ENCODE results near the gene ATP4A. TPM values are rescaled to one million over a fixed set of nuclear protein-coding genes. Genes with fewer than 3 reads are reported as not detected.

The ATP4A gene
- total RNA-seq, 4 donors from 2014 or later, result not detected

DNA sequence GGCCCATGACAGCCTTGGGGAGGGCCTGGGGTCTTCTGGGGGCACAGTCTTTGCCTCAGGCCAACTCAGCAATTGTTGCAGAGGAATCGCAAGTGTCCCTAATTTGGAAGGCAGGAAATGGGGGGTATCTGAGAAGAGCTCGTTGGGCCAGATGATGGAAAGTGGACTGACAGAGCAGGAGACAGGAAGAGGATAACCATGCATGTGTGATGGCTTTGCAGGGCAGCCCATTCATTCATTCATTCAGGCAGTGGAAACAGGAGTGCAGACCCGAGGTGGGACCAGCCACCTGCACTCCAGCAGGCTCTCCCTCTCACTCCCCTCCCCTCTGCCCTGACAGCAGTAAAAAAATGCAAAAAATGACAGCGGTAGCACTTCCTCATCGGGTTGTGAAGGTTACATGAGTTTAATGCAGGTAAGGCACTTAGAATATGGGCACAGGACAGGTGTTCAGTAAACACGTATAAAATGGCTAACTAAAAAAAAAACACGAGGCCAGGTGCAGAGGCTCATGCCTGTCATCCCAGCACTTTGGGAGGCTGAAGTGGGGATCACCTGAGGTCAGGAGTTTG is 23.0 kb downstream of the ATP4A start:
- Histone ChIP-seq H3K4me1 (peaks cover 5 to 11% (median 6%) of the 10 kb centered on the region in 4 donors), H3K27ac (no peak overlapping the region), H3K9me3 (no peaks in the 10 kb centered on the region), H3K27me3 (no peaks in the 10 kb centered on the region), H3K4me3 (no peak overlapping the region), H3K36me3 (no peaks in the 10 kb centered on the region)
- in situ Hi-C loops (cut with MboI; ENCODE audit: low pct_ligation_motif_present in 1 of 4, low pct_unique_long_range_greater_than_20kb in 1 of 4, low sequenced_read_pairs in 3 of 4) (no loop called here), intact Hi-C loops (cut with DNase I; ENCODE audit: low total_unique reads) (loop anchor here (10.0 kb wide), 2 partner anchors 94 to 174 kb away; partner anchors contain the start of gene KMT2B)
- TF ChIP-seq EP300 (IDR thresholded peaks at IDR 0.05; ENCODE audit: low read depth), result no peak
- TF ChIP-seq, protein P1, sequence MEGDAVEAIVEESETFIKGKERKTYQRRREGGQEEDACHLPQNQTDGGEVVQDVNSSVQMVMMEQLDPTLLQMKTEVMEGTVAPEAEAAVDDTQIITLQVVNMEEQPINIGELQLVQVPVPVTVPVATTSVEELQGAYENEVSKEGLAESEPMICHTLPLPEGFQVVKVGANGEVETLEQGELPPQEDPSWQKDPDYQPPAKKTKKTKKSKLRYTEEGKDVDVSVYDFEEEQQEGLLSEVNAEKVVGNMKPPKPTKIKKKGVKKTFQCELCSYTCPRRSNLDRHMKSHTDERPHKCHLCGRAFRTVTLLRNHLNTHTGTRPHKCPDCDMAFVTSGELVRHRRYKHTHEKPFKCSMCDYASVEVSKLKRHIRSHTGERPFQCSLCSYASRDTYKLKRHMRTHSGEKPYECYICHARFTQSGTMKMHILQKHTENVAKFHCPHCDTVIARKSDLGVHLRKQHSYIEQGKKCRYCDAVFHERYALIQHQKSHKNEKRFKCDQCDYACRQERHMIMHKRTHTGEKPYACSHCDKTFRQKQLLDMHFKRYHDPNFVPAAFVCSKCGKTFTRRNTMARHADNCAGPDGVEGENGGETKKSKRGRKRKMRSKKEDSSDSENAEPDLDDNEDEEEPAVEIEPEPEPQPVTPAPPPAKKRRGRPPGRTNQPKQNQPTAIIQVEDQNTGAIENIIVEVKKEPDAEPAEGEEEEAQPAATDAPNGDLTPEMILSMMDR (IDR thresholded peaks at IDR 0.05), result no peak
- TF ChIP-seq POLR2AphosphoS5 (IDR thresholded peaks at IDR 0.05), result no peak
- no peak for TF ChIP-seq POLR2A (IDR thresholded peaks at IDR 0.05)
- DNase-seq, result no peak
- 57 to 75% methylated on average over 3 to 7 of the region's 7 CpGs for WGBS, 2 donors (ENCODE audit: low coverage in 1 of 2)

DNA sequence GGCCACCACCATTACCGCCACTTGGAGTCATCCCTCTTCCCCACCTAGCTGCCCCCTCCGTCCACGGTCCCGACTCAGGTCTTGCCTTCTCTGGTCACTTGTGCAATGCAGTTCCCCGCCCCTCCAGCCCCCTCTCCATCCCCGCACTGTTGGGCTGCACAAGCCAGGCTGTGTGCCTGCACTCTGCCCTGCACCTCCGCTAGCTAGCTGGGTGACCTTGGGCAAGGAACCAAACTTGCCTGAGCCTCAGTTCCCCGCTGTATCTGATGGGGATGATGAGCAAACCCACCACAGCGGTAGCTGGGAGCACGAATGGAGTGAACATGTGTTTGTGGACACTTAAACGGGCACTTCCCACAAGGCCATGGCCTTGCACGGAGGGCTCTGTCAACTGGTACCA is 23.6 kb downstream of the ATP4A start:
- no peaks in the 10 kb centered on the region for H3K36me3 ChIP-seq
- DNase-seq, result no peak
- no peak for TF ChIP-seq POLR2A (IDR thresholded peaks at IDR 0.05)
- TF ChIP-seq, protein P1 (IDR thresholded peaks at IDR 0.05), result no peak
- TF ChIP-seq POLR2AphosphoS5 (IDR thresholded peaks at IDR 0.05), result no peak
- TF ChIP-seq EP300 (IDR thresholded peaks at IDR 0.05; ENCODE audit: low read depth), result no peak
- H3K27ac ChIP-seq, result no peak overlapping the region
- H3K4me3 ChIP-seq, result no peak overlapping the region
- peaks cover 4% of the 10 kb centered on the region for H3K27me3 ChIP-seq
- in situ Hi-C loops (cut with MboI; ENCODE audit: low pct_ligation_motif_present in 1 of 4, low pct_unique_long_range_greater_than_20kb in 1 of 4, low sequenced_read_pairs in 3 of 4), result no loop called here
- peaks cover 5 to 10% (median 6%) of the 10 kb centered on the region in 4 donors for H3K4me1 ChIP-seq
- H3K9me3 ChIP-seq, result no peaks in the 10 kb centered on the region
- 76 to 95% methylated on average over 3 to 12 of the region's 12 CpGs for WGBS, 2 donors (ENCODE audit: low coverage in 1 of 2)
- intact Hi-C loops (cut with DNase I; ENCODE audit: low total_unique reads), result loop anchor here (10.0 kb wide), 2 partner anchors 95 to 175 kb away; partner anchors contain the start of gene KMT2B

DNA sequence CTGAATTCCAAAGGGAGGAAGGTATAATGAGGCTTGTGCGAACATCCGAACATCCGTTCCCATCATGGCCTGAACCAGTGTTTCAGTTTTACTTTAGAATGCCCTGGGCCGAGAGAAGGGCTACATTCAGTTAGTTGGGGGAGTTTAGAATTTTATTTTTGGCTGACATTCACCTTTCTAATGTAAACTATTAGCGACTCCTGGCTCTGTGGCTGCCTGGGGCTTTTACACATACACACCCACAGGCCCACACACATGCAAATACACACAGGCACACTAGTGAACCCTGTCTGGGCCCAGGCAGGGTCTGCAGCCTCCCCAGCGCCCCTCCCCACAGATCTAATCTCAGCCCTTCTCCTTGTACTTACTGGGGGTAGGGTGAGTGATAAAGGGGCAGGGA is 24.1 kb downstream of the ATP4A start:
- Histone ChIP-seq H3K36me3 (no peaks in the 10 kb centered on the region), H3K27me3 (peaks cover 9% of the 10 kb centered on the region), H3K27ac (no peak overlapping the region), H3K9me3 (no peaks in the 10 kb centered on the region), H3K4me3 (no peak overlapping the region), H3K4me1 (peaks cover 0 to 4% (median 1%) of the 10 kb centered on the region in 4 donors)
- in situ Hi-C loops (cut with MboI; ENCODE audit: low pct_ligation_motif_present in 1 of 4, low pct_unique_long_range_greater_than_20kb in 1 of 4, low sequenced_read_pairs in 3 of 4), result no loop called here
- 18 to 71% methylated on average over 3 to 6 of the region's 6 CpGs for WGBS, 2 donors (ENCODE audit: low coverage in 1 of 2)
- no peak for TF ChIP-seq EP300 (IDR thresholded peaks at IDR 0.05; ENCODE audit: low read depth)
- TF ChIP-seq, protein P1 (IDR thresholded peaks at IDR 0.05), result no peak
- no peak for TF ChIP-seq POLR2AphosphoS5 (IDR thresholded peaks at IDR 0.05)
- TF ChIP-seq POLR2A (IDR thresholded peaks at IDR 0.05), result no peak
- intact Hi-C loops (cut with DNase I; ENCODE audit: low total_unique reads), result no loop called here
- DNase-seq, result no peak

DNA sequence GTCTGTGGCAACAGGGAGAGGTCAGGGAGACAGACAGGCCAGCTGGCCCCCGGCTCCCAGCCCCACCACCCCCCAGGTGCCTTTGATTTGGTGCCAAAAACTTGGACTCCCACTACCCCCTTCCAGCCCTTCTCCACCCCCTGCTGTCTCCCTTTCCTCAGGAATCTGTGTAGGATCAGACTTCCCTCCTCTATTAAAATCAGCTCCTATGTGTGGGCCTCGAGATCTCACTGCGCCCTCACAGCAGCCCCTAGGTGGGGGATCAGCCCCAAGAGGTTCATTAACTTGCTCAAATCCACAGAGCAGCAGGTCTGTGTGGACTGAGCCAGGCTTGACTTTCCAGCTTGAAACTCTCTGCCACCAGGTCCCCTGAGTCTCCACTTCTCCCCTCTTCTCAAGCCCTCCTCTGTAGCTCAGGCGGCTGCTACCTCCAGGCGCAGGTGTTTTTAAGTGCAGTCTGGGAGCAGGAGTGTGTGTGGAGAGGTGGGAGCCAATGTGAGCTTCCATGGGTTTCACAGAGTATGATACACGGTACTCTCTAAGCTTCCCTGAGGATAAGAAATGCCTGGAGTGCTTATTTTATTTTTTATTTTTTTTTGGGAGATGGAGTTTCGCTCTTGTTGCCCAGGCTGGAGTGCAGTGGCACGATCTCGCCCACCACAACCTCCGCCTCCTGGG is 28.5 kb downstream of the ATP4A start:
- in situ Hi-C loops (cut with MboI; ENCODE audit: low pct_ligation_motif_present in 1 of 4, low pct_unique_long_range_greater_than_20kb in 1 of 4, low sequenced_read_pairs in 3 of 4) (no loop called here), intact Hi-C loops (cut with DNase I; ENCODE audit: low total_unique reads) (no loop called here)
- TF ChIP-seq EP300 (IDR thresholded peaks at IDR 0.05; ENCODE audit: low read depth) (no peak), POLR2A (IDR thresholded peaks at IDR 0.05) (no peak), POLR2AphosphoS5 (IDR thresholded peaks at IDR 0.05) (no peak)
- TF ChIP-seq, protein P1 (IDR thresholded peaks at IDR 0.05), result no peak
- Histone ChIP-seq H3K27ac (no peak overlapping the region), H3K9me3 (no peaks in the 10 kb centered on the region), H3K27me3 (peaks cover 52% of the 10 kb centered on the region), H3K4me1 (peaks cover 0 to 9% (median 3%) of the 10 kb centered on the region in 4 donors), H3K36me3 (no peaks in the 10 kb centered on the region), H3K4me3 (no peak overlapping the region)
- whole genome bisulfite sequencing, 2 donors (ENCODE audit: low coverage in 1 of 2), result 71 to 92% methylated on average over 4 to 10 of the region's 10 CpGs
- no peak for DNase-seq

Data from transverse colon (tissue), 4 donors.